Fibroblast of skin of right quadriceps (primary cell): ENCODE data around the gene PRKCH.
"Not testable (repeated sequence)": the region's sequence is repeated elsewhere in the genome, so short reads cannot be mapped to it uniquely, and the experiment has no call there.

ENCODE experiments used
- DNase-seq: peaks from one replicate; pipeline ENCODE4 v3.0.0-alpha.2; 2013

Gene PRKCH

GRCh38 chr14:61308701-61309100 lies 12.7 kb upstream of the PRKCH start:
- DNase-seq: not testable (repeated sequence)

DNA sequence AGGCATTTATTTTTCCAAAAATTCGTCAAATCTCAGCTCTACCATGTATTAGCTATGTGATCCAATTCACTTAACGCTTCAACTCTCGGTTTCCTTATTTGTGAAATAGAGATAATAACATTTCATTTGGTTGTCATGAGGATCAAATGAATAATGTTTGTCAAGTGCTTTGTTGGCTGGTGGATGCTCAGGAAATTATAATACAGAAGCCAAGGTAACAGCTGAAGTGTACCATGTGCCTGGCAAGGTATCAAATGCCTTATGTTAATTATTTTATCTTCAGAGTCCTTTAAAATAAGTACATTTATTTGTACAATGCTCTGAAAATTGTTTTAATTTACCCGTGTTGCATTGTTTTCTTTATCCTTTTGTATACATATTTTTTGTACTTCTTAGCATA lies 6.1 kb upstream of the PRKCH start:
- DNase-seq: no peak

- DNase-seq: no peak
Observed at GRCh38 chr14:61319086-61319485, 2.3 kb upstream of the PRKCH start.

GRCh38 chr14:61319706-61320105 lies 1.7 kb upstream of the PRKCH start:
- DNase-seq: no peak

DNA sequence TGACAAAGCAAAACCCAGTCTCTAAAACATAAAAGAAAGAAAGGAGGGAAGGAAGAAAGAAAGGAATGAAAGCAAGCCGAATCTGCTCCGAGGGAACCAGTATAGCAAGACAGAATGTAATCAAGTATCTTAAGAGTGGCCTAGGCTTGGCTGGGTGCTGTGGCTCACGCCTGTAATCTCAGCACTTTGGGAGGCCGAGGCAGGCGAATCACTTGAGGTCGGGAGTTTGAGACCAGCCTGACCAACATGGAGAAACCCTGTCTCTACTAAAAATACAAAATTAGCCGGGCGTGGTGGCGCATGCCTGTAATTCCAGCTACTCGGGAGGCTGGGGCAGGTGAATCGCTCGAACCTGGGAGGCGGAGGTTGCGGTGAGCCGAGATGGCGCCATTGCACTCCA lies 1.2 kb upstream of the PRKCH start:
- DNase-seq: not testable (repeated sequence)

- no peak for DNase-seq
Observed at GRCh38 chr14:61320806-61321384, 484 bp upstream of the PRKCH start.

DNA sequence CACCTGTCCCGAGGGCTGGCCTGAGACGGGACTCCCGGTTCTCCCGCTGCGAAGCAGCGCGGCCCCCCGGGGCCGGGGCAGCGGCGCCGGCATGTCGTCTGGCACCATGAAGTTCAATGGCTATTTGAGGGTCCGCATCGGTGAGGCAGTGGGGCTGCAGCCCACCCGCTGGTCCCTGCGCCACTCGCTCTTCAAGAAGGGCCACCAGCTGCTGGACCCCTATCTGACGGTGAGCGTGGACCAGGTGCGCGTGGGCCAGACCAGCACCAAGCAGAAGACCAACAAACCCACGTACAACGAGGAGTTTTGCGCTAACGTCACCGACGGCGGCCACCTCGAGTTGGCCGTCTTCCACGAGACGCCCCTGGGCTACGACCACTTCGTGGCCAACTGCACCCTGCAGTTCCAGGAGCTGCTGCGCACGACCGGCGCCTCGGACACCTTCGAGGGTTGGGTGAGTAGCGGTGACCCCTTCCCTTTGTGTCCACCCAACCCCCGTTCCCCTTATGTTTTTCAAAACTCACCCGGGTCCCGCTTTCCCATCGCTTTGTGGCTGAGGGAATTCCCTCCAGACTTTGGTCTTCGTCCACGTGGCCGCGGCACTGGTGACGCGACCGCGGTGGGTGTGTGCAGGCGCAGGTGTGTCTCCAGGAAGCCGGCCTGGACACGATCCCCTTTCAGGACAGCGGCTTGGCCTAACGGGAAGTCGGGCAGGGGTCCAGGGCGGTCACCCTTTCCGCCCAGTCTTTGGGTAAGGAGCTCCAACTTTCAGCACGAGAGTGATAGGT lies 826 bp downstream of the PRKCH start:
- no peak for DNase-seq

GRCh38 chr14:61322799-61323290 lies 1.5 kb downstream of the PRKCH start:
- no peak for DNase-seq

DNA sequence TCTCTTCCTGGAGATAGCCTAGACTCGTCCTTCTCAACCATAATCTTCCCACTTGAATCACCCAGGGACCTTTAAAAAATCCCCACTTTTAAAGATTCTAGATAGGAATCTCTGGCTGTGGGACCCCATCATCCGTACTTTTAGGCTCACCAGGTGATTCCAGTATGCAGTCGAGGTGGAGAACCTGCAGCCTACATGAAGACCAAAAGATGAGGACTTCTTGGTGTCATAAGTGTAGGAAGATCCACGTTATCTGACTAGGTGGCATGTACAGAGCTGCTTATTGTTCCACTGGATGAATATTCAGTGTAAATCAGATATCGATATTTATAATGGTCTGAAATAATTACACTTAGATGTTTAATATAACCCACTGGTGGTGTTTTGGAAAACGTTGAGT lies 2.6 kb downstream of the PRKCH start:
- DNase-seq: no peak

GRCh38 chr14:61325166-61325565 lies 3.8 kb downstream of the PRKCH start:
- no peak for DNase-seq

DNA sequence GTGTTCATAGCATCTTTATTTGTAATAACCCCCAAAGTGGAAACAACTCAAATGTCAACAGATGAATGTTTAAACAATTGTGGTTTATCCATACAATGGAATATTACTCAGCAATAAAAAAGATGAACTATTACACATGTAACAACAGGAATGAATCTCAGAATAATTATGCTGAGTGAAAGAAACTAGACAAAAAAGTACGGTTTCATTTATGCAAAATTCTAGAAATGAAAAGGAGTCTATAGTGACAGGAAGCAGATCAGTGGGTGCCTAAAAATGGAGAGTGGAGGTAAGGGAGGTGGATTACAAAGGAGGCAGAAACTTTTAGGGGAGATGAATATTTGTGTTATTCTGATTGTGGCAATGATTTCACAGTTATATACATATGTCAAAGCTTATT lies 4.8 kb downstream of the PRKCH start:
- DNase-seq: no peak

- no peak for DNase-seq
Observed at GRCh38 chr14:61326847-61327246, 5.5 kb downstream of the PRKCH start.

DNA sequence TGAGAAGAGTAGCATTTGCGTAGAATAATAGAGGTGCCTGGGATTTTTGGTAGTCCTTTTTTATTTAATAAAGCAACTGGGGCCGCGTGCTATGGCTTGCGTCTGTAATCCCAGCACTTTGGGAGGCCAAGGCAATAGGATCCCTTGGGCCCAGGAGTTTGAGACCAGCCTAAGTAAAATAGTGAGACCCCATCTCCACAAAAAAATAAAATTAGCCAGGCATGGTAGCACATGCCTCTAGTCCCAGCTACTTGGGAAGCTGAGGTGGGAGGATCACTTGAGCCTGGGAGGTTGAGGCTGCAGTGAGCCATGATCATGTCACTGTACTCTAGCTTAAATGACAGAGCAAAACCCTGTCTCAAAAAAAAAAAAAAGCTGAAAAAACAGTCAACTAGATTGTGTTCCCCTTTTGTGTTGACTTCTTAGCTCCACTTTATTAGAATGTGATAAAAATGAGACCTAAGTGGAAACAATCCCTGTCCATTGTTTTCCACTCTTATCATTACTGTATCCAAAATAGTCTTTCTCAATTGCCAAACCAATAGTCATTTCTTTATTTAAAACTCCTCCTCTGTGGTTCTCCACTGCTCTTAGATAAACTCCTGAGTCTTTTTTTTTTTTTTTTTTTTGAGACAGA lies 7.4 kb downstream of the PRKCH start:
- DNase-seq: no peak

DNA sequence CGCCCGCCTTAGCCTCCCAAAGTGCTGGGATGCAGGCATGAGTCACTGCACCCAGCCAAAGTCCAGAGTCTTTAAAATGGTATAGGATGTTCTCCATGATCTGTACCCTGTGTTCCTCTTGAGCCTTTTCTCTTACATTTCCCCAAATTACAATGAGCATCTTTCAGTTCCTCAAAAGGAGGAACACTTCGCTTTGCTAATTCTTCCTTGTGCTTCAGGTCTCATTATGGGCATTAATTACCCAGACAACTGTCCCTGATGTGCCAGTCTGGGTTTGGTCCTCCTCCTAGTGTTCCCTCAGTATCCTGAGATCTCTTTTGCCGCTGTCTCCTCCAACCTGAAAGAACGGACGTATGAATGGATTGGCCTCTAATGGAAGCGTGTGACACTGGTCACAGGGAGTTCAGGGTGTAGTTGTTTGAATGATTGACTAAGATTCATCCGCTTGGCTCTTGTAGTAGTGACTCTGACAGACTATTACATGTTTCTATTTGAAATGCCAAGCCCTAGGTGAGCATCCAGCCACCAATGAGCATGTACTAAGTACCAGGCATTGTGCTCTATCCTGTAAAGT lies 8.2 kb downstream of the PRKCH start:
- DNase-seq: no peak

DNA sequence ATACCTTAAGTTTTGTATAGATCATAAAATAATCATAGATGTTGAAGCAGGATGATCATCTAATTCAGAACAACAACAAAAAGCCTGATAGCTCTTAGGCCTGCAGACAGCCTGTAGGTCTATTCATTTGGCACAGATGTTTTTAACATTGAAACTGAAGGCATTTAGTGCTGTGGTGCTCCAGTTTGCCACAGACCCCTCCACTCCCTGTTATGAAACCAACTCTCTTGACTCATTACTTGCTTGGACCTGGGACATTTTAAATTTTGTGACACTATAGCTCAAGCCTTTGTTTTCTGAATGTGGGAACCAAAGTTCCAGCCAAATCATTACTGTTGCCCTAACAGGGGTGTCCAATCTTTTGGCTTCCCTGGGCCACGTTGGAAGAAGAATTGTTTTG lies 9.1 kb downstream of the PRKCH start:
- DNase-seq: no peak

- DNase-seq: no peak
Observed at GRCh38 chr14:61331992-61332657, 10.7 kb downstream of the PRKCH start.

DNA sequence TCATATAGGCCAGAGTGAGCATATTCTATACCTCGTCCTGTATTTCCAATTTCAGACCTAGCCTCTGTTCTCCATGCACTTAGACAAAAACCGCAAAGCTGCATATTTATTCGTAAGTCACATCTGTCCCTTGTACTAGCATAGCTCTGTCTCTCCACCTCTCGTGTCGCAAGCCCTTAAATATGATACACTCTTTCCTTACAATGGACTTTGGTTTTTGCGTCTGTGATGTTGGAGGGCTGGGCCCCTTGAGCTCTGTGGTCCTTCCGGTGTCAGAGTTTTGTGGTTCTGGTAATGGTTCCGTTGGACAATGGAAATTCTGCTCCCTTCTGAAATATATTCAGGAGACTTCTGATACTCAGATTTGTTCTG lies 11.3 kb downstream of the PRKCH start:
- DNase-seq: no peak

DNA sequence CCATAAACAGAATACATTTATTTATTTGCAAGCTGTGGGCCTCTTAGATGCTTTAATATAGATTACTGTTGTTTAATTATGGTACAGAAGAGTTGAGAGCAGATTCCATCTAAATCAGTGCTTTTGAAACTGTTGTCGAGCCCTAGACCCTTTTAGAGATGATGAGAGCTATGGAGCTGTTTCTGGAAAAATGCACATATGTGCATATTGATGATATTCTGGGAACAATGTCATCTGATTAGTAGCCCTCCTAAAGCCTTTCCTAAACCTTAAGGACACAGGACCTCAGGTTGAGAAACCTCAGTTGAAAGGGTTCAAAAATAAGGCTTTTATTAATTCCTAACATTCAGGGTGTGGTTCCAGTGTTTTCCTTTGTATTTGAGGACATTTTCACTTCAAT lies 11.7 kb downstream of the PRKCH start:
- DNase-seq: no peak

DNA sequence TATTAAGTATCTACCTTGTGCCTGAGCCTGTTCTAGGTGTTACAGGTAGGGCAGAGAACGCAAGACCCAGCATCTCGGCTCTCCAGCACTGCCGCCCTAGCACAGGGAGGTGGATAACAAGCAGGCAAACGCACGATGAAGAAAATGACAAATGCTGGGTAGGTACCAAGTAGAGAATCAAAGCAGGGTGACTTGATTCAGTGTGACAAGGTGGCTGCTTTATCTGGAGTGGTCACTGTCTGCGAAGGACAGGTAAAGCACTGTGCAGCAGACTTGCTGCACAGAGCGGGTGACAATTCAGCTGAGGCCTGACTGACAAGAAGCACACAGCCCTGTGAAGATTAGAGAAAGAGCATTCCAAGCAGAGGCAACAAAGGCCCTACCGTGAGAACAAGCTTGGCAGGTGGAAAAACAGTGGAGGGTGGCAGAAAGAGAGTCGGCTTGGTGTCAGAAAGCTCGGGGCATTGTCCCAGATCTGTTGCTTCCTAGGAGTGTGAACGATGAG lies 12.9 kb downstream of the PRKCH start:
- no peak for DNase-seq

DNA sequence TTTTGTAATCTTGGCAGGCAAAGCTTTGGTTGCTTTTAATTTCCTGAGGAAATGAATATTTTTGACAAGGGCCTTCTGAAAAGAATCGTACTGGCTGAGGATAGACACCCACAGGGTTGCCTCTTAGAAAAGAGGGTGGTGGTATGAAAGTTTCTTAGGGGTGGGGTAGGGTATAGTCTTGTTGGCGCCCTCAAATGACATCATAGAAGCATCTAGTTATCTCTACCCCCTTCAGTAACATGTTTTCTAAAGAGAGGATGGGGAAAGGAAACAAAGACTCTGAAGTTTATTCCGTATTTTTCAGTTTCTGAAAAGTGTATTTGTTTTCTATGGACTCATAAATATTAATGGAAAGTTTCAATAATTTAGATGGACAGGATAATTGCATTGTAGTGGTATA lies 13.7 kb downstream of the PRKCH start:
- no peak for DNase-seq

- DNase-seq: no peak
Observed at GRCh38 chr14:61335671-61336275, 14.4 kb downstream of the PRKCH start.

DNA sequence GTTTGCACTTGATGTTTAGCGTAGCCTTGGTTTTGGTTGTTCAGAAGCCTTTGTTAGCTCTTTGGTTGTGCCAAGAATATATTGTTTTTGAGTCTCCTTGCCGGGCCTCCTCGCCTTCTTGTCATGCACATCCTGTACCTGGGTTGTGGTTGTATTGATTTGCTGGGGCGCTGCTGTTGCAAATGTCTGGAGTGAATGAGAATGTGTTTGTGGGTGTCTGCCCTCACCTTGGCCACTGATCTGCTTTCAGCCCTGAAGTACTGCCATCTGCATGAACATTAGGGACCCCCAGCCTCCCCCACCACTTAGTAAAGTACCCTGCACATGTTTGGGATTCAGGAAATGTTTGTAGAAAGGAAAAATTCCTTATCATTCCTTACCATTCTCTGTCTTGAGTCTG lies 16.5 kb downstream of the PRKCH start:
- no peak for DNase-seq

GRCh38 chr14:61338457-61338856 lies 17.1 kb downstream of the PRKCH start:
- no peak for DNase-seq
